AML-193 (cell line): ENCODE results near the gene CXCL14.
"Not testable (repeated sequence)": the region's sequence is repeated elsewhere in the genome, so short reads cannot be mapped to it uniquely, and the experiment has no call there.

Experiments
- DNase-seq, 2 experiments: peaks; one replicate each; lab custom pipeline; 2025; lab: John Stamatoyannopoulos, UW

CXCL14 gene

DNA sequence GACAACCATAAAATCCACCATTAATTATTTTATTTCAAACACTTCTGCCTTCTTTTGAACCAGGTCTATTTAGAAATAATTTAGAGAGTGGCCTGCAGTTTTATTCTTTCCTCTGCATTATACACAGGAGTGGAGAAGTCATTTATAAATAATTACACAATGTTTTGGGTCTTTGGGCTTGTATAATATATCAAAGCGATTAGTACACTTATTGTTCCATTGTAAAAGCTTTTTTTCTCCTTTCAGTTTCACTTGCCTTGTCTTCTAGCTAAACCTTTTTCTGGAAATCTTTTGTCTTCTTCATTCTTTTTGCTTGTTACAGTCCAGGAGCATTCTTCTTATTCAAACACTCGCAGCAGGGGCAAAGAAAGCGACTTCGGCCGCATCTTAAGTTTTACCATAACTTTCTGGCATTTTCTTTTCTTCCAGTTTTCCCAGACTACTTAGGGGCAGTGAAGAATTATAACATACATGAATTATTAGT is 35.7 kb downstream of the CXCL14 start:
- DNase-seq, result no peak

DNA sequence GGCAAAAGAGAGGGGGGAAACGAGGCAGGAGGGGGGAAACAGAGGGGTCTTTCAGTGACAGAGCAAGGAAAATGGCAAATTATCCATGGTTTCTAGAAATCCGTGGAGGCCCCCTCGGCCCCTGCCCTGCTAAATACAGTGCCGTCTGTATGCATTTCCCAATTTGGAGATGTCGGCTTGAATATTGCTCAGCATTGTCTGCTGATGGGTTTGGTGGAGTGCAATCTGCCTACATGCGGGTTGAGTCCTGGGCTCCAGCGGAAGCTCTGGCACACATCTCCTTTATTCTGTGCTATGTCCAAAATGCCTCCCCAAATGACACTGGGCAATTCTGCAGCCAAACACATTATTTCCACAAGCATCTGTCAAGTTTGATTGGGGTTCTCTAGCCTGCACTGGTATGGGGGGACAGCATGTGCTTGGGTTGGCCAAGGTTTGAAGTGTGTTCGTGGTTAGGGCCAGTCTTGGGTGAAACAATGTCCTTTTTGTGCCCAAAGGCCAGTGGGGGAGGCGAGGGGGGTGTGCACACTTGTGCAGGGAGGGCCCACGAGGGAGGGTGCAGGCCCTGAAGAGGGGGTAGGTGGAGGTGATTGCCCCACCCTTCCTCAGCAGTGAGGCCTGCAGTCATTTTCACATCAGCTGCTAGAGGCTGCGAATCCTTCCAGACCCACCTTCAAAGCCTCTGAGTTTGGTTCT is 36.8 kb downstream of the CXCL14 start:
- DNase-seq, result no peak

DNA sequence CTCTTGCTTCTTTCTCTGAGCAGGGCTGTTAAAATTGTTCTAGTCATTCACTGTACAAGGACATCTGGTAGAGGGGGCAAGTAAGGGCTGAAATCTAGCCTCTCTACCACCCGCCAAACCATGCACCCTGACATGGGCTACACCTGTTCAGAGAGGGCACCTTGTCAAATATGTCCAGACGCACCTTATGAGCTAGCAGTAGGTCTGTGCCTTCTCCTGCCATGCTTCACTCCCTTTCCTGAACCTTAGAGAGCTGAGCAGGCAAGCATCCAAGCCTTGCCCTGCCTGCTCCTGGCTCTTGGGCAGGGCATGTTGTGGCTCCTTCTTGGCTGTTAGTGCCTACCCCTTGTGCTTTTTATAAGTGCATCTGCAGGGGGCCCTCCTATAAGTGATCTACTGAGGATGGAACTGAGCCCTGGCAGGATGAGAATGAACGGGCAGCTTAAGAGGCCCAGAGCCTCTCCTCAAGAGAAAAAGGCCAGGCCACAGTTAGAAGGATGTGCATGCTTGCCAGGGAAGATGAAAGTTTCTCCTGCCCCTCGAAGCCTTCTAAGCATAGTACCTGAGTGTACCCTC is 39.3 kb downstream of the CXCL14 start:
- no peak for DNase-seq

DNA sequence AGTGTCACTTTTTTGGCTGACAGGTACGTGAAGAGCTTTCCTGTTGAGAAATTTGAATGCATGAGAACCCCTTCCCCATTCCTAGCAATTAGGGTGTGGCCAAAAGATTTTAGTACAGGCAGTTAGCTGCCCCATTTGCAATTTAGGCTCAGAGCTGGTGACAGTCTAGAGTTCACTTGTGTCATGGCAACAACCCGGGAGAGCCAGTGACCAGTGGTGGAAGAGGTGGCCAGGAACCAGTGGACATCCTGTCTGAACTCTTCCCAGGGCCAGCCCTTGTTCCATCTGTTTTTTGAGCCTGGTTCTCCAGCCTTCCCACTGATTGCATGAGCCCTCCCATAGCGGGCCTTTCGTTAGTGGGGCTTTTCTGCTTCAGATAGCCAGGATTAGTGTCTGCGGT is 40.5 kb downstream of the CXCL14 start:
- DNase-seq, result no peak

DNA sequence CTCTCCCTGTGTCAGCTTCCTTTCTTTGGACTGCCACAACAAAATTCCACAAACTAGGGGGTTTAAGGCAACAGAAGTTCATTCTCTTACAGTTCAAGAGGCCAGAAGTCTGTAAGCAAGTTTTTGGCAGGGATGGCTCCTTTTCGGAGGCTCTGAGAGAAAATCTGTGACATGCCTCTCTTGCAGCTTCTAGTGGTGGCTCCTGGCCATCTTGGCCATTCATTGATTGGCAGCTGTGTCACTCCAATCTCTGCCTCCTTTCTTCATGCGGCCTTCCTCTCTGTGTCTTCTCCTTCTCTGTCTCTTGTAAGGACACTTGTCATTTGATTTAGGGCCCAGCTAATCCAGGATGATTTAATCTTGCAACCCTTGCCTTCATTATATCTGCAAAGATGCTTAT is 41.0 kb downstream of the CXCL14 start:
- no peak for DNase-seq

DNA sequence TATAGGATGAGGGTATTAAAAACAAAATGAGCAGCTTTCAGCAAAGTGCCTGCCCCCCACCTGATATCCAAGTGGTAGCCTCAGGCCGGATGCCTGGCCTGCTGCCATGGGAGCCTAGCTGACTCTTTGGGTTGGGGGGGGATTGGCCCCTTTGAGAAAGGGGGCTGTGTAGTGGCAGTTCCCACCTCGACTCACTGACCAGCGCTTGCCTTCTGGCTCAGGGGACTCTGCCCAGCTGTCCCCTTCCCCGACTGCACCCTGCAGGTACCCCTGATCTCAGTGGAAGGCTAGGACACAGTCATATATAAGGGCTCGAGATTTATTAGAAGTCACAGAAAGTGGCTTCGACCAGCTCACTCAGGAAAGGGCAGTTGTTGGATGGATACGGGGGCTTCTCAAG is 41.5 kb downstream of the CXCL14 start:
- DNase-seq, result no peak

DNA sequence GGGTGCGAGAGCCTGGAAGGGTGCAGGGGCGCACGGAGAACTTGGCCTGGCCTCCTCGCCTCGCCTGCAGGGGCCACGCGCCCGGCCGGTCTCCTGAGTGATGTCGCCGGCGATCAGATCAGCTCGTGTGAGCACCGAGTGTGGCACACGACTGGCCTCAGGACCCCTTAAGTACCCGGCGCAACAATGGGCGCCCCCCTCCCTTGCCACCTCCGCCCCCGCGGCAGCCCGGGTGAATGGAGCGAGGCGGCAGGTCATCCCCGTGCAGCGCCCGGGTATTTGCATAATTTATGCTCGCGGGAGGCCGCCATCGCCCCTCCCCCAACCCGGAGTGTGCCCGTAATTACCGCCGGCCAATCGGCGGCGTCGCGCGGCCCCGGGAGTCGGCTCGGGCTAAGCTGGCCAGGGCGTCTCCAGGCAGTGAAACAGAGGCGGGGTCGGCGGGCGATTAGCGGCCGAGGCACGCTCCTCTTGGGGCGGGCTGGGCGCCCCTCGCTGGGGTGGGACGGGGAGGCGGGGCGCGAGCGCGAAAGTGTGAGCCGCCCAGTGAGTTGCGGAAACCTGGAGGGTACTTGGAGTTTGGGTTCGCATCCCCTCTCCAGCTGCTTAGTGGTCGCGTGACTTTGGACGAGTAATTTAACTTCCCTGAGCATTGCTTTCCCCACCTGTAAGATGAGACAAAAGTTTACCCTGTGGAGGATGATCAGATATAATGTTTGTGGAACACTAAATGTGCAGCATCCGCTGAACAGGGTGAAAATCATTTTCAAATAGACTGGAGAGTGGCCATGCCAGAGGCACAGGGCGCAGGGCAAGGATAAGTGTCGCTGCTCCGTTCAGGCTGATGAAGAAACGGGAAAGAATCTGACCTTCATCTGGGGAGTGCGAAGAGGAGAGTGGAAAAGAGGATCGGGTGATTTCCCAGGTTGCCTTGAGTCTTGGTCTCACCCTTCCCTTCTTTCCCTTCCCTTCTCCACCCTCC is 42.7 kb downstream of the CXCL14 start, which contains the start of gene NEUROG1:
Gene NEUROG1, minus strand, starts transcription at position 145 of the 982 bp plus-strand sequence. CDS start 274 bp downstream, outside the sequence.
- DNase-seq, result no peak

DNA sequence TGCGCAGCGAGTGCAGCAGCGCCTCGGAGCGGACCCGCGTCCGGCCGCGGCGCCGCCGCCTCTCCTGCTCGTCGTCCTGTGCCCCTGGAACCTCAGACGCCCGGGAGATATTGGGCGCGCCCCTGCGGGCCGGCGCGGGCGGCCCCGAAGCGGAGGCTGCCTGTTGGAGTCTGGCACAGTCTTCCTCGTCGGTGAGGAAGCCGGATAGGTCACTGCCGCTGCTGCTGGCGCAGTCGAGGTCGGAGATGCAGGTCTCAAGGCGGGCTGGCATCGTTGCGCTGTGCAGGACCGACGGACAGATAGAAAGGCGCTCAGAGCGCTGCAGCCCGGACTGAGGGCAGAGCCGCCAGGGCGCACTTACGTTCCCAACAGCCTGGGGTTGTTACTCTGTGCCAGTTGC is 43.4 kb downstream of the CXCL14 start:
- no peak for DNase-seq

DNA sequence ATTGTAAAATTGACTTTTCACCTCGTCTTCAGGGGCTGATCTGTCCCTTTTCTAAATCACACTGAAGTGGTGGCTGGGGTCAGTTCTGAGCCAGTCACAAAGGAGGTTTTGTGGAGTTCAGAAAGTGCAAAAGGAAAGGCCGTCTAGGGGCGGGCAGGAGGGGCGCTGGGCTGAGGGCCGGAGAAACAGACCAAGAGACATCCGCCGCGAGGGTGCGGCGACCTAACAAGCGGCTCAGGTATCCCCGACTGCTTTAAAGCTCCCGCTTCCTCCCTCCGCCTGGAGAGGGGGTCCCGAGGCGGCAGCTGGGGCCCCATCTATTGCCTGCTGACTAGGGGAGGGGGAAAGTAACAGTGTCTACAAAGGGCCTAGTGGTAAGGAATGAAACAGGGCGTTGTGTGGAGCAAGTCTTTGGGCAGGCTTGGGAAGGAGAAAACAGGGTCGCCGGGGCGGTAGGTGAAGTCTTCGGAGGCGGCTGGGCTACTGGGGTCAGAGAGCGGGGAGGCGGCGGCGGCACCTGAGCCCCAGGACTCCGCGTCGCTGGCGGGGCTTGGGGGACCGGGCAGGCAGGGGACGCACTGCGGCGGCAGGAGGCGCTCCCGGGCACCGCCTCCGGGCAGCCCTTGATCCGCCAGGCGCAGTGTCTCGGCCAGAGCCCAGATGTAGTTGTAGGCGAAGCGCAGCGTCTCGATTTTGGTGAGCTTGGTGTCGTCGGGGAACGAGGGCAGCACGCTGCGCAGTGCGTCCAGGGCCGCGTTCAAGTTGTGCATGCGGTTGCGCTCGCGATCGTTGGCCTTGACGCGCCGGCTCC is 44.0 kb downstream of the CXCL14 start:
- no peak for DNase-seq

DNA sequence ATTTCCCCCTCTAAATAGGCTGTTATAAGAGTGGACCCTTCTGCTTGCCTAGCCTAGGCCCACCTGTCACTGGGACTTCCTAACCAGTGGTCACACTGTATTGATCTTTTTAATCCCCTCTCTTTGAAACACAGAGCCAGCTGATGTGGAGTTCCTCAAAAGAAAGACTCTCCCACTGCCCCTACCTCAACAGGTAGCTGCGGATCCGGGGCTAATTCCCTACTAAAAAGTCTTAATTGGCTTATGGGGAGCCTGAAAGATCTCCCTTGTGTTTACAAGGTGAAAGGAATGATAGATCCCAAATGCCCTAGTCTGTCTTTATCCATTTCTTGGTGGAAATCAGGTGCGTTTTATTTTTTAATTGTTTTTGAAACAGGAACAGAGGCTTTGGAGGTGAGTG is 45.0 kb downstream of the CXCL14 start:
- DNase-seq, result no peak

DNA sequence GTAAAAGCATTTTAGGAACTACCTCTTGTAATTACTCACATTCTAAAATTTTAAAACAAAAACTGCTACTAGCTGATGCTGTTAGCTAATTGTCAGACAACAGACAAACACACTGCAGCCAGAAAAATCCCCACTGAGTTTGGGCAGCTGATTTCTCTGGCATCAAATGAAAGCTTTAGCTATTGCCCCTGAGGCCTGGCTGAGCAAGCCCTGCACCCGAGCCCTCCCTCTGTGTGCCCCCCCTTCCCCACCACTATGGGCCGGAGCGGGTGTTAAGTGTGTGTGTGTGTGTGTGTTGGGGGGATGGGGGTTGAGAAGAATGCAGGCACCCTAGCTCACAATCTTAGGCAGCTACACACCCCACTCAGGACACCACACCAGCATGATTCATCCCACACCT is 45.5 kb downstream of the CXCL14 start:
- no peak for DNase-seq

DNA sequence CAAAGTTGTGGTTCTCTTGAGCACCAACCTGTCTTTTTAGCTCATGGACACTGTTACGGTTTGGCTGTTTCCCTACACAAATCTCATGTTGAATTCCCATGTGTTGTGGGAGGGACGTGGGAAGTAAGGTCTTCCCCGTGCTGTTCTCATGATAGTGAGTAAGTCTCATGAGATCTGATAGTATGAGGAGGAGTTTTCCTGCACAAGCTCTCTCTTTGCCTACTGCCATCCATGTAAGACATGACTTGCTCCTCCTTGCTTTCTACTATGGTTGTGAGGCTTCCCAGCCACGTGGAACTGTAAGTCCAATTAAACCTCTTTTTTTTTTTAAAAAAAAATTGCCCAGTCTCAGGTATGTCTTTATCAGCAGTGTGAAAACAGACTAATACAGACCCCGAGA is 49.2 kb downstream of the CXCL14 start:
- DNase-seq, result not testable (repeated sequence)

DNA sequence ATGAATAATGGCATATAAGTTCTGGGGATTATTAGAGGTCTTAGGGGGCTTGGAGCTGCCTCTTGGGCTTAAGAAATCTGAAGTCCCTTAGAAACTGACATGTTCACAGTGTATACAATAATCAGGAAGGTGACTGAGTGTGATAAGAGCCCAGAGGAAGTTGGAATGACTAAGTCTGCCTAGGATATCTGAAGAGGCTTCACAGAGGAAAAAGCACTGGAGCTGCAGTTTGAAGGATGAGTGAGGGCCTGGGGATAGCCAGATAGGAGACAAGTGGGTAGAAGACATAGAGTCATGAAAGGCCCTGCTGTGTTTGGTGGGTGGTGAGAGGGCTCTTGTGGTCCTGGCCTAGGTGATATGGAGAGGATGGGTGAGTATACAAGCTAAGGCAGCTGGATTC is 51.9 kb downstream of the CXCL14 start:
- no peak for DNase-seq

DNA sequence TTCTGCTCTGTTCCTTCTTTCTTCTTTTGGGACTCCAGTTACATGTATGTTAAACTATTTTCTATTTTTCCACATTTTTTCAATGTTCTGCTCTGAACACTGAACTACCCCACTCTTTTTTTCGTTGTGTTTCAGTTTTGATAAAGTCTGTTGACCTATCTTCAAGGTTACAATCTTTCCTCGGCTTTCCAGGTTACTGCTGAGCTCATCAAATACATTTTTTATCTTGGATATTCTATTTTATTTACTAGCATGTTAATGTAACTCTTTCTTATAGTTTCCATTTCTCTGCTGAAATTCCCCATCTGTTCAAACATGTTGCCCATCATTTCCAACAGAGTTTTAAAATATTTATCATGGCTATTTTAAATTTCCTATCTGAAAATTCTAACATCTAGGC is 56.8 kb downstream of the CXCL14 start:
- no peak for DNase-seq
